IPS-11a (cell line): ENCODE data around the gene CFAP251.

Experiments
- H3K4me3 ChIP-seq: one replicate; pipeline ENCODE4 v1.5.1; 2013; ENCODE audit warnings: low read depth, low read length, control low read depth

Gene CFAP251

DNA sequence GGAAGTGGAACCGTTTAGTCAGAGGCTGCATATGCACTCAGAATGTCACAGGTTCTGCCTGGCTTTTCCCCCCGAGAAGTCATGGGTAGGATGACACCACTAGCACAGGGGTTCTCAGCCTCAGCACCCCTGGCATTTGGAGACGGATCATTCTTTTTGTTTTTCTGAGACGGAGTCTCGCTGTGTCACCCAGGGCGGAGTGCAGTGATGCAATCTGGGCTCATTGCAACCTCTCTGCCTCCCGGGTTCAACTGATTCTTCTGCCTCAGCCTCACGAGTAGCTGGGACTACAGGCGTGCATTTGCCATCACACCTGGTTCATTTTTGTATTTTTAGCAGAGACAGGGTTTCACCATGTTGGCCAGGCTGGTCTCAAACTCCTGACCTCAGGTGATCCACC is 131.4 kb downstream of the CFAP251 start:
- H3K4me3 ChIP-seq: no peak overlapping the region

DNA sequence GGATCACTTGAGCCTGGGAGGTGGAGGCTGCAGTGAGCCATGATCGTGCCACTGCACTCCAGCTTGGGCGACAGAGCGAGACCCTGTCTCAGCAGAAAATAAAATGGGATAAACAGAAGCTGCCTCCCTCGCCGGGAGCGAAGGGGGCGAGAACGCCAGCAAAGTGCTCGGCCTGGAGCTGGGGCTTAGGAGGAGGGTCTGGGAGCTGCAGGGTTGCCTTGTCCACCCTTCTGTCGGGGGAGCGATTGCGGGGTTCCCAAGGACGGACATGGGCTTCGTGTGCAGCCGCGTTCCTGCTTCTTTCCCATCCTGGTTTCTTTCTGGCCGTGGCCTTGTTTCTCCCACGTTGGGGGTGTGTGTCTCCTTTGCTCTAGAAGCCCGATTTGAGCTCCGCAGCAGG is 132.3 kb downstream of the CFAP251 start:
- H3K4me3 ChIP-seq: no peak overlapping the region

DNA sequence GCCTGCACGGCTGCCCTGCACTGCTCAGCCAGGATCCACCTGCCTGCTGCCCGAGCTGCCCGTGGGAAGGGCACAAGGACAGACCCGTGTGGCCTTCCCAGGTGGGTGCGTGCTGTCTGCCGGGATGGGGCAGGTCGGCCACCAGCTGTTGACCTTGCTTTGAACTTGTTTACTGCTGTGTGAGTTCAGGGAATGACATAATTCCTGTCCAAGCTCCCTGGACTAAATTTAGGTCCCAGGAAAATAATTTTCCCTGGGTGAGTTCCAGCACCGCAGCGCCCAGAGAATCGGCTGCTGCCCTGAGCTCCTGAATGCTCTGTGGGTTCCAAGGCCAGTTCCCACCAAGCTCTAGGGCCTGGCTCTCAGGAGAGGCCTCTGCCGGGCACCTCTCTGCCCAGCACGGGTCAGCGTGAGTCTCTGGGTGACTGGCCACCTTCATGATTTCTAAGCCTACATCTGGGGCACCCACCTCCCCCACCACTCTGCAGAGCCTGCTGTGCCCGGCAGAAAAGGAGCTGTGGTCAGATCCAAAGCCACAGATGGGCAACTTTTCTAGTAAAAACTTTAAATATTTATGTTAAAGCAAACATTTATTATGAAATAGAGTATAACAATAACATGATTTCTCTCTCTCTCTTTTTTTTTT is 133.0 kb downstream of the CFAP251 start:
- no peak overlapping the region for H3K4me3 ChIP-seq

DNA sequence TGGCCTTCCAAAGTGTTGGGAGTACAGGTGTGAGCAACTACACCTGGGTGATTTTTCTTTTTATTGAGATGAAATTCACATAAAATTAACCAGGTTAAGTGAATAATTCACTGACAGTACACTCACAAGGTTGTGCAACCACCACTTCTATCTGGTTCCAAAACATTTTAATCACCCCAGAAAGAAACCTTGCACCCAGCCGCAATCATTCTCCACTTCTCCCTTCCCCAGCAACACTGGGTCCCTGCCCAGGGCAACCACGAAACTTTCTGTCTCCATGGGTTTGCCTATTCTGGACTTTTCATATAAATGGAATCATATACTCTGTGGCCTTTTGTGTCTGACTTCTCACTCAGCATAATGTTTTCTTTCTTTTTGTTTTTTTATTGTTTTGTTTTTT is 133.9 kb downstream of the CFAP251 start:
- H3K4me3 ChIP-seq: no peak overlapping the region
